ENCODE measurements around the gene SF1. TPM values are rescaled to one million over a fixed set of nuclear protein-coding genes. Genes with fewer than 3 reads are reported as not detected.

Gene SF1
- total and polyA plus RNA-seq, 11 donors = 59.2 to 349 (median 152) TPM

DNA sequence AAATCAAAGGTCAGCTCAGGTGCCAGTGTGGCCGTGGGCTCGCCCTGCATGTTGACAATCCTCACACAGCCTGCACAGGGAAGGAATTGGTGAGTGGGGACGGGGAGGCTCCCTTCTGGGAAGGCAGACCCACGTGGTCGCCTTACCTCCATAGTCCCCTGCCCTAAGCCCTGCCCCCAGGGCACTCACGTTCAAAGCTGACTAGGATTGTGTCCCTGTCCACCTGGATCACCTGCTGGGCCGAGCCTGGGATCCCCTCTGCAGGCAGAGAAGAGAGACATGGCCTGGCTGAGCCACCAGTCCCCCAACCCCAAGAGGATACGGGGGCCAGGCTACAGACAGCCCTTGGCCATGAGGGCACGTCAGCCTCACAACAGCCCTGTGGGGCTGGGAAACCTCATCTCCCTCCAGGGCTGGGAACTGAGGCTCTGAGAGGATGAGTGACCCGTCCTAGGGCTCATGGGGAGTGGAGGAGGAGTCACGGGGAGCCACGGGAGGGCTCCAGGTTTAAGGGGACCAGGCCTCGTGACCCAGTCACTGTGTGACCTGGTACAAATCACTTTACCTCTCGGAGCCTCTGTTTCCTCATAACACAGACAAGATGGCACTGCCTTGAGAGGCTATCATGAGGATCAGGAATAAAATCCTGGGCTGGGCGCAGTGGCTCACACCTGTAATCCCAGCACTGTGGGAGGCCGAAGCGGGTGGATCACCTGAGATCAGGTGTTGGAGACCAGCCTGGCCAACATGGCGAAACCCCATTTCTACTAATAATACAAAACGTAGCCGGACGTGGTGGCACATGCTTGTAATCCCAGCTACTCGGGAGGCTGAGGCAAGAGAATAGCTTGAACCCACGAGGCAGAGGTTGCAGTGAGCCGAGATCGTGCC lies 12.1 kb upstream of the SF1 start:
- 89 to 98% (median 95%) methylated on average over 16 to 25 of the region's 25 CpGs for WGBS, 4 donors
- peaks cover 0 to 39% (median 15%) of the 10 kb centered on the region in 9 donors for H3K36me3 ChIP-seq
- TF ChIP-seq, protein P1, sequence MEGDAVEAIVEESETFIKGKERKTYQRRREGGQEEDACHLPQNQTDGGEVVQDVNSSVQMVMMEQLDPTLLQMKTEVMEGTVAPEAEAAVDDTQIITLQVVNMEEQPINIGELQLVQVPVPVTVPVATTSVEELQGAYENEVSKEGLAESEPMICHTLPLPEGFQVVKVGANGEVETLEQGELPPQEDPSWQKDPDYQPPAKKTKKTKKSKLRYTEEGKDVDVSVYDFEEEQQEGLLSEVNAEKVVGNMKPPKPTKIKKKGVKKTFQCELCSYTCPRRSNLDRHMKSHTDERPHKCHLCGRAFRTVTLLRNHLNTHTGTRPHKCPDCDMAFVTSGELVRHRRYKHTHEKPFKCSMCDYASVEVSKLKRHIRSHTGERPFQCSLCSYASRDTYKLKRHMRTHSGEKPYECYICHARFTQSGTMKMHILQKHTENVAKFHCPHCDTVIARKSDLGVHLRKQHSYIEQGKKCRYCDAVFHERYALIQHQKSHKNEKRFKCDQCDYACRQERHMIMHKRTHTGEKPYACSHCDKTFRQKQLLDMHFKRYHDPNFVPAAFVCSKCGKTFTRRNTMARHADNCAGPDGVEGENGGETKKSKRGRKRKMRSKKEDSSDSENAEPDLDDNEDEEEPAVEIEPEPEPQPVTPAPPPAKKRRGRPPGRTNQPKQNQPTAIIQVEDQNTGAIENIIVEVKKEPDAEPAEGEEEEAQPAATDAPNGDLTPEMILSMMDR (IDR thresholded peaks at IDR 0.05) = no peak
- no peak for TF ChIP-seq POLR2A (IDR thresholded peaks at IDR 0.05)

DNA sequence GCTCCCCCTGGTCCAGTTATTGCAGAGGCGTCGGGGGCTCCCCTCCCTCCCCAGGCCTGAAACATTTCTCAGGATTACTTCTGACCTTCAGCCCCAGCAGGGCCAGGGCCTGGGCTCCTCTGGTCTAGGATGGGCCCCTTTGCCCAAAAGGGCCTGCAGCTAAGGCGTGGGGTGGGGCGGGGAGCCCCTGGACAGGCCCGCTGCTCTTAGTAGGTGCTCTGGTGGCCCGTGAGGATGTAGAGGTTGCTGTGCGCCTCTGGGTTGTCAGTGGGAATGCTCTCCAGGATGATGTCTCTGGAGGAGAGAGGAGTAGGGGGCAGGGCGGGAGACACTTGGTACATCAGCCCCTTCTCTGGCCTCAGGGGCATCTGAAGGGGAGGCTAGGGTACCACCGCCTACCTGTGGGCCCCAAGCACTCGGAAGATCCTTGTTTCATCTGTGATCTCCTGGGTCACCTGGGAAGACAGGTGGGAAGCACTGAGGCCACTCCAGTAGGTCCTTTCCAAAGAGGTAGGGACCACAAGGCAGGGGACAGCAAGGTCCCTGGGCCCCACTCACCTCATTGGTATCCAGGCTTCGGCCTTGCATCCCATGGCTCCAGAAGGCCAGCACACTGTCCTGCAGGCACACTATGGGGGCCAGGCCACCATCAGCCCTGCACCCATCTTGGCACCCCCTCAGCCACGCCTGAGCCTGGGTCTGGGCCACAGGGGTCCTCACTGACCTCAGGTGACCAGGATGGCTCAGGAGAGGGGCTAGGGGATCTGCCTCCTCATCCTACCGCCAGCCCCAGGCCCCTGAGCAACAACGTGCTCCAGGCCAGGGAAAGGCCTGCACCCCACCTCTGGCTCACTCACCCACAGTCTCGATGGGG lies 11.2 kb upstream of the SF1 start:
- Histone ChIP-seq H3K36me3 (peaks cover 0 to 39% (median 15%) of the 10 kb centered on the region in 9 donors), H3K27ac (no peak overlapping the region), H3K4me3 (no peak overlapping the region), H3K27me3 (no peaks in the 10 kb centered on the region), H3K4me1 (peaks cover 0 to 16% (median 5%) of the 10 kb centered on the region in 12 donors), H3K9me3 (no peaks in the 10 kb centered on the region)
- ATAC-seq (no peak), DNase-seq (peak in 1 of 5 donors; percentile 11)
- intact Hi-C loops (cut with DNase I) = loop anchor here in 2 of 10 donors (5.0 kb wide), 1 partner anchor 103 kb away; no protein-coding TSS in a partner anchor
- TF ChIP-seq, protein P1 (IDR thresholded peaks at IDR 0.05) = no peak
- no peak for TF ChIP-seq POLR2A (IDR thresholded peaks at IDR 0.05)
- WGBS, 4 donors = 92 to 96% (median 95%) methylated on average over 10 to 15 of the region's 15 CpGs

More for the DNA sequence above, 12.1 kb upstream of the SF1 start:
- H3K4me1 ChIP-seq = peaks cover 0 to 16% (median 5%) of the 10 kb centered on the region in 12 donors
- ATAC-seq (no peak), DNase-seq (peak in 1 of 5 donors; percentile 14)
- no peak overlapping the region for H3K27ac ChIP-seq
- no peaks in the 10 kb centered on the region for H3K9me3 ChIP-seq
- no peak overlapping the region for H3K4me3 ChIP-seq
- intact Hi-C loops (cut with DNase I) = loop anchor here in 1 of 10 donors (5.0 kb wide), 1 partner anchor 102 kb away; no protein-coding TSS in a partner anchor
- no peaks in the 10 kb centered on the region for H3K27me3 ChIP-seq

DNA sequence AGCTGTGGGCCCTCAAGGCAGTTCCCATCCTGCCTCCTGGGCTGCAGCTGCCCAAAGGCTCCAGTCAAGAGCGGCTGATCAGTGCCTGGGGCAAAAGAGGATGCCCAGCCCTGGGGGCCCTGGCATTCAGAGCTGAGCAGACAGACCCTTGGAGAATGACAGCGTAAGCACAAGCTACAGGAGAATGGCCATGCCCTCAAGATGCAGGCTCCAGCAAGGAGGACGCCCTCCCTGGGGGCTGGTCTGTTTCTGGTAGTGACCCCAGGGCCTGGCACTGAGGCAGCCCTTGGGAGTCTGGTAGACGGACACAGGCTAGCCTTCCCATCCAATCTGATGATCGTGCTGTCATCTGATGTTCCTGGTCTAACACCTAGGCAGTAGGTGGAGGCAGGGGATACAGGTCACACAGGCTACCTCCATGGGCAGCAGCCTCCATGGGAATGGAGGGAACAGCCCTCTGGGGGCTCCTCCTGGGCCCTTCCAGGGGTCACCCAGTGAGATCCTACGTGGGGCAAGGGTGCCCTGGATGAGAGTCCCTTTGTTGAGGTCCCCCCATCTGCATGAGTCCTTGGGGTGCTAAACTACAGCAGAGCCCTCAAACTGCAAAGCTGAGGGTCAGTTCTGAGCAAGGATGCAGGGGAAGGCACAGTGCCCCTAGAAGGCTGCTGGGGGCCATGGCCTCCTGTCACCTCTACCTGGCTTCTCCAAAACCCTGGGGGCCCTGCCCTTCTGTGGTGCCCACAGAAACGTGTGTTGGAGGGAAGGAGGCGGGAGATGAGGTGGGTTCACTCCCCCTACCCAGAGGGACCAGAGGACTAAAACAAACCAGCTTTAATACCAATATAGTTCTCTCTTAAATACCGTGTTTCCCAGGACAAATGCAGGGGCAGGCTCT lies 10.2 kb upstream of the SF1 start:
- peaks cover 0 to 39% (median 15%) of the 10 kb centered on the region in 9 donors for H3K36me3 ChIP-seq
- TF ChIP-seq, protein P1 (IDR thresholded peaks at IDR 0.05) = no peak
- no peak for TF ChIP-seq POLR2A (IDR thresholded peaks at IDR 0.05)
- no peak for DNase-seq
- ATAC-seq = no peak
- peaks cover 0 to 6% (median 4%) of the 10 kb centered on the region in 12 donors for H3K4me1 ChIP-seq
- H3K27ac ChIP-seq = no peak overlapping the region
- WGBS, 4 donors = 84 to 91% (median 85%) methylated on average over 6 to 9 of the region's 9 CpGs
- H3K4me3 ChIP-seq = no peak overlapping the region
- H3K27me3 ChIP-seq = no peaks in the 10 kb centered on the region
- intact Hi-C loops (cut with DNase I) = loop anchor here in 1 of 10 donors (5.0 kb wide), 1 partner anchor 104 kb away; no protein-coding TSS in a partner anchor
- no peaks in the 10 kb centered on the region for H3K9me3 ChIP-seq
